ENCODE data around the gene CNTROB.

CNTROB gene

GRCh38 chr17:7909089-7909488 is 22.9 kb upstream of the CNTROB start:
- TF ChIP-seq POLR2AphosphoS5 (IDR thresholded peaks at IDR 0.05; ENCODE audit: low read depth, low read length) (no peak), REST (IDR thresholded peaks at IDR 0.05; ENCODE audit: insufficient read depth in 1 of 2, low read depth in 2 of 2, low read length in 2 of 2) (no peak), TAF1 (IDR thresholded peaks at IDR 0.05; ENCODE audit: borderline replicate concordance, insufficient read depth, low read length) (no peak), FOXP2 (optimal IDR thresholded peaks at IDR 0.05; ENCODE audit: borderline replicate concordance, extremely low read depth, extremely low read length, insufficient read depth) (no peak), SIN3A (IDR thresholded peaks at IDR 0.05; ENCODE audit: borderline replicate concordance, insufficient read depth, low read length) (no peak)

GRCh38 chr17:7910281-7910680 is 21.7 kb upstream of the CNTROB start:
- TF ChIP-seq SIN3A (IDR thresholded peaks at IDR 0.05; ENCODE audit: borderline replicate concordance, insufficient read depth, low read length) (no peak), REST (IDR thresholded peaks at IDR 0.05; ENCODE audit: insufficient read depth in 1 of 2, low read depth in 2 of 2, low read length in 2 of 2) (no peak), TAF1 (IDR thresholded peaks at IDR 0.05; ENCODE audit: borderline replicate concordance, insufficient read depth, low read length) (no peak), FOXP2 (optimal IDR thresholded peaks at IDR 0.05; ENCODE audit: borderline replicate concordance, extremely low read depth, extremely low read length, insufficient read depth) (no peak), POLR2AphosphoS5 (IDR thresholded peaks at IDR 0.05; ENCODE audit: low read depth, low read length) (no peak)

DNA sequence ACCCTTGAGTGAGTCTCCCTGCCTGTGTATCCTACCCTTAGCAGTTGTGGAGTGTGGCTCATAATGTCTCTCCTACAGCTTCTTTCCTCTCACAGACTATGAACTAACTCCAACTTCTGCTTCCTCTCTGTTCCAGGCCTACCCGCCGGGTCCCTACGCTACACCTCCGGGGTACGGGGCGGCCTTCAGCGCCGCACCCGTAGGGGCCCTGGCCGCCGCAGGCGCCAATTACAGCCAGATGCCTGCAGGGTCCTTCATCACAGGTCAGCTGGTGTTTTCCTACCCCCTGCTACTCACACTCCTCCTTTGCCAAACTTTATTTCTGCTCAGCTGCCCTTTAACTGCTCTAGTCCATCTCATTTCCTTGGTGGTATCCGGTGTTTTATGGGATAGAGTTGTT is 21.3 kb upstream of the CNTROB start:
- TF ChIP-seq POLR2AphosphoS5 (IDR thresholded peaks at IDR 0.05; ENCODE audit: low read depth, low read length): no peak
- TF ChIP-seq SIN3A (IDR thresholded peaks at IDR 0.05; ENCODE audit: borderline replicate concordance, insufficient read depth, low read length): no peak
- TF ChIP-seq REST (IDR thresholded peaks at IDR 0.05; ENCODE audit: insufficient read depth in 1 of 2, low read depth in 2 of 2, low read length in 2 of 2): no peak
- TF ChIP-seq FOXP2 (optimal IDR thresholded peaks at IDR 0.05; ENCODE audit: borderline replicate concordance, extremely low read depth, extremely low read length, insufficient read depth): no peak
- no peak for TF ChIP-seq TAF1 (IDR thresholded peaks at IDR 0.05; ENCODE audit: borderline replicate concordance, insufficient read depth, low read length)

DNA sequence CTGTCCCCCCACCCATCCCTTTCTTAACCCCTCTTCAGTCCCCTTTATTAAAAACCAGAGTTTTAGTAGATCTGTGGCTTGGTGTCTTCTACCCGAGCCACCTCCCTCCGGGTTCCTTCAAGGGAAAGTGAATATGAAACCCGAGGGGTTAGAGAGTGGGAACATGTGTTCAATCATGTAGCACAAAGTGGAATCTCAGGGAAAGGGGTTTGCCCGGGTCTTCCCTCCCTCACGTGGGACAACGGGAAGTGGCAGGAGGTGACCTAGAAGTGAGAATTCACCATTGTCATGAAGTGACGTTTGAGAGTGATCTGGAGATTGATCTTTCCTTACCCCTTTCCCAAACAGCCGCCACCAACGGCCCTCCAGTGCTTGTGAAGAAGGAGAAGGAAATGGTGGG is 20.9 kb upstream of the CNTROB start:
- no peak for TF ChIP-seq POLR2AphosphoS5 (IDR thresholded peaks at IDR 0.05; ENCODE audit: low read depth, low read length)
- no peak for TF ChIP-seq FOXP2 (optimal IDR thresholded peaks at IDR 0.05; ENCODE audit: borderline replicate concordance, extremely low read depth, extremely low read length, insufficient read depth)
- no peak for TF ChIP-seq TAF1 (IDR thresholded peaks at IDR 0.05; ENCODE audit: borderline replicate concordance, insufficient read depth, low read length)
- TF ChIP-seq REST (IDR thresholded peaks at IDR 0.05; ENCODE audit: insufficient read depth in 1 of 2, low read depth in 2 of 2, low read length in 2 of 2): no peak
- no peak for TF ChIP-seq SIN3A (IDR thresholded peaks at IDR 0.05; ENCODE audit: borderline replicate concordance, insufficient read depth, low read length)

Data from PFSK-1 (cell line).